HG03558 (cell line): ENCODE results near the gene EHBP1.

Experiments
- ATAC-seq: cut with Tn5 transposase; IDR thresholded peaks from one replicate; pipeline ENCODE4 v1.9.1; 2021; ENCODE audit warnings: moderate number of reproducible peaks; ENCODE audit not compliant: unreplicated experiment; ENCODE audit errors: extremely low read depth

The EHBP1 gene

GRCh38 chr2:62811972-62812371 is 106.5 kb downstream of the EHBP1 start:
- no peak for ATAC-seq

GRCh38 chr2:62812921-62813825 is 107.7 kb downstream of the EHBP1 start:
- ATAC-seq, result no peak

GRCh38 chr2:62814123-62814522 is 108.6 kb downstream of the EHBP1 start:
- no peak for ATAC-seq

GRCh38 chr2:62817348-62817747 is 111.8 kb downstream of the EHBP1 start:
- no peak for ATAC-seq

- no peak for ATAC-seq
Measured at GRCh38 chr2:62817995-62818713, 112.6 kb downstream of the EHBP1 start.

GRCh38 chr2:62822549-62822948 is 117.0 kb downstream of the EHBP1 start:
- no peak for ATAC-seq

- no peak for ATAC-seq
Measured at GRCh38 chr2:62824388-62824787, 118.9 kb downstream of the EHBP1 start.

GRCh38 chr2:62826141-62826540 is 120.6 kb downstream of the EHBP1 start:
- no peak for ATAC-seq

GRCh38 chr2:62826953-62827675 is 121.6 kb downstream of the EHBP1 start:
- ATAC-seq, result no peak

GRCh38 chr2:62831729-62832128 is 126.2 kb downstream of the EHBP1 start:
- ATAC-seq, result no peak

GRCh38 chr2:62844311-62845090 is 139.0 kb downstream of the EHBP1 start:
- no peak for ATAC-seq

- ATAC-seq, result no peak
Measured at GRCh38 chr2:62845256-62845655, 139.7 kb downstream of the EHBP1 start.

GRCh38 chr2:62852254-62852653 is 146.7 kb downstream of the EHBP1 start:
- no peak for ATAC-seq

GRCh38 chr2:62854600-62855514 is 149.3 kb downstream of the EHBP1 start:
- ATAC-seq, result no peak

- no peak for ATAC-seq
Measured at GRCh38 chr2:62856228-62857040, 150.9 kb downstream of the EHBP1 start.

GRCh38 chr2:62857139-62857931 is 151.8 kb downstream of the EHBP1 start:
- ATAC-seq, result no peak

GRCh38 chr2:62858231-62858832 is 152.8 kb downstream of the EHBP1 start:
- ATAC-seq, result no peak
